Heart right ventricle (tissue), 16 donors: ENCODE data around the gene BCAR3. TPM values are rescaled to one million over a fixed set of nuclear protein-coding genes. Genes with fewer than 3 reads are reported as not detected.

ENCODE experiments used
- ATAC-seq, 8 donors: fragments of 200-7000 bp; cut with Tn5 transposase; one replicate each; pipeline ENCODE4 v1.9.1; 2020; ENCODE audit warnings: mild to moderate bottlenecking in 8 of 8, moderate library complexity in 8 of 8, moderate number of reproducible peaks in 1 of 8
- DNase-seq, 2 donors: peaks; one replicate each; pipeline ENCODE4 v3.0.0-alpha.2; 2020
- H3K27ac ChIP-seq, 10 donors: fragments of 200-600 bp; sonication (generic) in 2 of 10; one replicate each; pipeline versions ENCODE4 v1.5.0 to v1.8.0; 2020 to 2022; ENCODE audit warnings: mild to moderate bottlenecking in 3 of 10
- H3K27me3 ChIP-seq, 7 donors: fragments of 200-600 bp; one replicate each; pipeline ENCODE4 v1.8.0; 2021 to 2022; ENCODE audit warnings: mild to moderate bottlenecking in 2 of 7
- H3K36me3 ChIP-seq, 9 donors: fragments of 200-600 bp; sonication (generic) in 1 of 9; one replicate each; pipeline versions ENCODE4 v1.5.0 to v1.8.0; 2020 to 2022; ENCODE audit warnings: mild to moderate bottlenecking in 2 of 9
- H3K4me1 ChIP-seq, 9 donors: fragments of 200-600 bp; sonication (generic) in 1 of 9; one replicate each; pipeline versions ENCODE4 v1.5.0 to v1.8.0; 2020 to 2022; ENCODE audit warnings: mild to moderate bottlenecking in 4 of 9
- H3K4me3 ChIP-seq, 10 donors: fragments of 200-600 bp; sonication (generic) in 2 of 10; one replicate each; pipeline versions ENCODE4 v1.5.0 to v1.8.0; 2020 to 2022; ENCODE audit warnings: mild to moderate bottlenecking in 7 of 10, moderate library complexity in 2 of 10
- H3K9me3 ChIP-seq, 11 donors: fragments of 200-600 bp in 10 of 11; sonication (generic) in 2 of 11; one replicate each; pipeline versions ENCODE4 v1.5.0 to v1.8.0; 2013 to 2022; ENCODE audit warnings: mild to moderate bottlenecking in 2 of 11, control low read depth in 1 of 11, moderate library complexity in 1 of 11
- WGBS, 2 donors: extraction: QIAGEN DNeasy Blood & Tissue Kit; methylation state at CpG; one replicate each; pipeline ENCODE4 v1.1.7; 2013; ENCODE audit warnings: inconsistent platforms in 1 of 2; 5-methylcytosine and 5-hydroxymethylcytosine counted together
- intact Hi-C, 10 donors: fragments of 100-400 bp; cut with DNase I; formaldehyde crosslinking; loops; one replicate each; pipeline versions ENCODE4 v1.11.1 to v1.14.2; 2022
- polyA plus RNA-seq, 2 donors: library from polyadenylated mRNA; stranded (reverse); fragments of 200-250 nt; gene quantifications; one replicate each; pipeline ENCODE4 v1.2.3, GENCODE V29; 2013
- total RNA-seq, 10 donors: library from RNA; stranded (reverse); fragmentation: NEBNext Ultra II Directional in 3 of 10; extraction: Animal tissue kit (Norgen Biotek cat#: 25700) in 3 of 10; gene quantifications; one replicate each; pipeline versions ENCODE4 v1.2.1 to v1.2.4, GENCODE V29; 2021 to 2023
- TF ChIP-seq, protein P1 (sequence below), 9 donors: fragments of 200-600 bp; sonication (generic) in 2 of 9; IDR thresholded peaks; one replicate each; pipeline versions ENCODE4 v1.5.0 to v1.8.0; 2021 to 2022; ENCODE audit warnings: antibody characterized with exemption in 9 of 9, mild to moderate bottlenecking in 5 of 9, moderate library complexity in 1 of 9
- donor health status: Arrhythmogenic right ventricular cardiomyopathy.
- donor health status: ischemic (EF 13 %, LVEDD 7.1; RV severe dilation, severe dysfunction).
- donor health status: healthy with polysubstance abuse.
- donor health status: DM: no; HTN: yes; CAD: no.
- donor health status: DM: no; HTN: no; CAD: no.
- donor health status: ischemic (EF 25% LVEDD 6.9; RV normal size, moderate dysfunction).
- donor health status: ischemic (EF 25% LVEDD 5.7; RV mildly dilated, moderate dysfunction).
- donor health status: healthy.
- donor health status: DM: yes; HTN: yes; CAD: no.
- donor health status: Ischemic cardiomyopathy.
- donor health status: ischemic (EF 35%, LVEDD 5.7; RV mildly dilated, moderate dysfunction).
- donor health status: nonischemic (EF 11% LVEDD 7.7; RV severe dilation, severe dysfunction).
- donor health status: DM: yes; HTN: yes; CAD: no.
- donor health status: PGD.
- donor health status: ischemic (EF 29% LVEDD 5.4; RV normal size, mild dysfunction).
- donor health status: nonischemic (EF 23%, LVEDD 6.1; RV moderate dilation, normal function).

BCAR3 gene
- total and polyA plus RNA-seq, 12 donors = 6.6 to 36.0 (median 15.9) TPM

DNA sequence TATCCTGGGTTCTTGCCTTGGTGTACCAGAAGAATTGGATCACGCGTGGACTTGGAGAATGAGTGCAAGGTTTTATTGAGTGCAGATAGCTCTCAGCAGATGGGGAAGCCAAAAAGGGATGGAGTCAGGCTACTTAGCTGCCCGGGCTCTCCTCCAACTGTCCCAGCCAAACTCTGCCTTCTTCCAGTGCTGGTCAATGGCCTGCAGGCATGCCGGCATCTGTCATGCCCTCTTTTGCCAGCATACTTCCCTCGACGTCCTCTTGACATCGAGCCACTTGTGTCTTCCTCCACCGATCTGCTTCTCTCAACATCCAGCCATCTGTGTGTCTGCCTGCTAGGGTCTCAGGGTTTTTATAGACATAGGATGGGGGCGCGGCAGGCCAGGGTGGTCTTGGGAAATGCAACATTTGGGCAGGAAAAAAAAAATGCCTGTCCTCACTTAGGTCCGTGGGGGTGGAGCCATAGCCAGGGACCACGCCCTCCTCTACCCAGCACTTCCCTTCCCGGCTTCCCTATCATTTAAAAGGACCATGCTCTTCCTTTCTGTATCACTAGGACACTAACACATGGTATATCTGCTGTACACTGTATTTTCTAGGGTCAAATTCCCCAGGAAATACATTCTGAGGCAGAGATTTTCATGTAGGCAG lies 47.0 kb upstream of the BCAR3 start:
- peak; percentile 47 to 62 for DNase-seq
- intact Hi-C loops = loop anchor here in 3 of 10 donors (5.0 to 10.0 kb wide), 3 partner anchors 84 to 96 kb away; no protein-coding TSS in a partner anchor
- Histone ChIP-seq H3K36me3 (no peaks in the 10 kb centered on the region), H3K4me3 (no peak overlapping the region), H3K27ac (no peak overlapping the region), H3K9me3 (no peaks in the 10 kb centered on the region), H3K4me1 (peaks cover 3 to 49% (median 11%) of the 10 kb centered on the region in 9 donors), H3K27me3 (no peaks in the 10 kb centered on the region)
- peak; percentile 39 to 88 (median 78) for ATAC-seq
- 68 to 73% methylated on average over 13 of the region's 13 CpGs for whole genome bisulfite sequencing, 2 donors
- TF ChIP-seq, protein P1, sequence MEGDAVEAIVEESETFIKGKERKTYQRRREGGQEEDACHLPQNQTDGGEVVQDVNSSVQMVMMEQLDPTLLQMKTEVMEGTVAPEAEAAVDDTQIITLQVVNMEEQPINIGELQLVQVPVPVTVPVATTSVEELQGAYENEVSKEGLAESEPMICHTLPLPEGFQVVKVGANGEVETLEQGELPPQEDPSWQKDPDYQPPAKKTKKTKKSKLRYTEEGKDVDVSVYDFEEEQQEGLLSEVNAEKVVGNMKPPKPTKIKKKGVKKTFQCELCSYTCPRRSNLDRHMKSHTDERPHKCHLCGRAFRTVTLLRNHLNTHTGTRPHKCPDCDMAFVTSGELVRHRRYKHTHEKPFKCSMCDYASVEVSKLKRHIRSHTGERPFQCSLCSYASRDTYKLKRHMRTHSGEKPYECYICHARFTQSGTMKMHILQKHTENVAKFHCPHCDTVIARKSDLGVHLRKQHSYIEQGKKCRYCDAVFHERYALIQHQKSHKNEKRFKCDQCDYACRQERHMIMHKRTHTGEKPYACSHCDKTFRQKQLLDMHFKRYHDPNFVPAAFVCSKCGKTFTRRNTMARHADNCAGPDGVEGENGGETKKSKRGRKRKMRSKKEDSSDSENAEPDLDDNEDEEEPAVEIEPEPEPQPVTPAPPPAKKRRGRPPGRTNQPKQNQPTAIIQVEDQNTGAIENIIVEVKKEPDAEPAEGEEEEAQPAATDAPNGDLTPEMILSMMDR (IDR thresholded peaks at IDR 0.05) = no peak

DNA sequence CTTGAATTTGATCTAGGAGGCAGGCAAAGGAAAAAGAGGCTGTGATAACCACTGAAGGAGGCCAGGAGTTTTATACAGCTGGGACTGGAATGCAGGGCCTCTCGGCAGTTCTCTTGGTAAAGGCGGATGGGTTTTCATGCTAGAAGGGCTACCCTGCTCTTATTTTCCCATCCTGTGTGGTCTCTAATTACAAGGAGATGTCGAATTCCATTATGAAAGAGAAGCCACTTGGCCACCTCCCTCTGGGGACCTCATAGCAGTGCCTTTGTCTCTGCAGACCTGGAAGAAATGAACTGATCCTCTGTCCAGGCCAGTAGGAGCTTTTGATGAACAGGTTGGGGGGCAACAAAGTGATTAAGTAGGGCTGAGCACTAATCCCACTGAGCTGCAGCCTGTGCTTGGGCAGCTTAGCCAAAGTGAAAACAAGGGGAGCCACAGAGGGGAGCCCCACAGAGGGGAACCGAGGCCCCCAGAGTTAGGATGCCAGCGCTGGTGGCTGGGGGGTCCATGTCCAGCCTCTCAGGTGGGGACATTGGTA lies 42.2 kb upstream of the BCAR3 start:
- Histone ChIP-seq H3K27ac (peak overlapping the region in 7 of 10 donors; percentile 2 to 93 (median 90)), H3K4me3 (no peak overlapping the region), H3K9me3 (no peaks in the 10 kb centered on the region), H3K27me3 (no peaks in the 10 kb centered on the region), H3K36me3 (no peaks in the 10 kb centered on the region), H3K4me1 (peaks cover 25 to 71% (median 40%) of the 10 kb centered on the region in 9 donors)
- DNase-seq = no peak
- TF ChIP-seq, protein P1 (IDR thresholded peaks at IDR 0.05) = no peak
- ATAC-seq = no peak
- intact Hi-C loops = loop anchor here in 5 of 10 donors (5.0 to 10.0 kb wide), 7 partner anchors 42 to 97 kb away; partner anchors contain the start of gene BCAR3 (in 3 of the 5)
- 96 to 97% methylated on average over 5 of the region's 5 CpGs for WGBS, 2 donors

DNA sequence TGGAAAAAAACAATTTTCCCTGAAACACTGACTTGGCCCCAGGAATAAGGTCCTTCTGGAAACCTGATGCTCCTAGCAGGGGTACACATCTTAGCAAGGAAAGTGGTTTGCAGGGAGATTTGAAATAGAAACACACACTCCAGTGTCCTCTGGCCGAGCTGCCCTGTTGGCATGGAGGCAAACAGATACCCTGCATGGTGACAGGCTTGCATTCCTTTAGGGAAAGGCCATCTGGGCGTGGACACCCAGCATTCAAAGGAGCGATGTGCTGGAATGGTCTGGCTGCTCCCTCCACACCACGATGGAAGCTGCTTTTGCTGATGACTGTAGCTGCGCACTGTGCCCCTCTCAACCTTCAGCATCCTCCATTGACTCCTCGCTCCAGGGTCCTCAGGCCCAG lies 41.5 kb upstream of the BCAR3 start:
- peak; percentile 67 to 91 (median 84) for ATAC-seq
- no peaks in the 10 kb centered on the region for H3K36me3 ChIP-seq
- H3K27ac ChIP-seq = peak overlapping the region; percentile 58 to 93 (median 88)
- TF ChIP-seq, protein P1 (IDR thresholded peaks at IDR 0.05) = no peak
- H3K27me3 ChIP-seq = no peaks in the 10 kb centered on the region
- no peaks in the 10 kb centered on the region for H3K9me3 ChIP-seq
- H3K4me3 ChIP-seq = no peak overlapping the region
- intact Hi-C loops = loop anchor here in 5 of 10 donors (5.0 to 10.0 kb wide), 7 partner anchors 41 to 96 kb away; partner anchors contain the start of gene BCAR3 (in 3 of the 5)
- DNase-seq = peak; percentile 52 to 72
- 62 to 64% methylated on average over 6 of the region's 6 CpGs for whole genome bisulfite sequencing, 2 donors
- peaks cover 25 to 64% (median 38%) of the 10 kb centered on the region in 9 donors for H3K4me1 ChIP-seq

- no peaks in the 10 kb centered on the region for H3K27me3 ChIP-seq
- TF ChIP-seq, protein P1 (IDR thresholded peaks at IDR 0.05) = peak in 7 of 9 donors; percentile 16 to 58 (median 36)
- peak; percentile 76 to 94 (median 90) for ATAC-seq
- H3K9me3 ChIP-seq = peaks cover 0 to under 1% (median 0%) of the 10 kb centered on the region in 11 donors
- H3K36me3 ChIP-seq = no peaks in the 10 kb centered on the region
- intact Hi-C loops = loop anchor here in 5 of 10 donors (5.0 to 10.0 kb wide), 7 partner anchors 40 to 95 kb away; partner anchors contain the start of gene BCAR3 (in 3 of the 5)
- peak overlapping the region; percentile 58 to 93 (median 88) for H3K27ac ChIP-seq
- peak; percentile 76 to 80 for DNase-seq
- no peak overlapping the region for H3K4me3 ChIP-seq
- 22 to 28% methylated on average over 21 of the region's 21 CpGs for WGBS, 2 donors
- peaks cover 25 to 60% (median 33%) of the 10 kb centered on the region in 9 donors for H3K4me1 ChIP-seq
Measured at GRCh38 chr1:93722081-93723031, 40.7 kb upstream of the BCAR3 start.
